ENCODE measurements around the gene IL17RC. TPM values are rescaled to one million over a fixed set of nuclear protein-coding genes. Genes with fewer than 3 reads are reported as not detected.

Gene IL17RC
- total RNA-seq, result 9.2 and 16.6 TPM in 2 replicates

GRCh38 chr3:9916734-9917680 lies at the start of gene IL17RC:
IL17RC (plus strand) TSS chr3:9917098; CDS start chr3:9917316, 218 bp downstream.

GRCh38 chr3:9879830-9880549 lies 36.9 kb upstream of the IL17RC start, which contains the start of gene CIDEC:
CIDEC (minus strand) TSS chr3:9880253; CDS start chr3:9878486, 1,767 bp downstream.

GRCh38 chr3:9890249-9891071 lies 26.4 kb upstream of the IL17RC start, which contains the start of gene JAGN1:
JAGN1 (plus strand) TSS chr3:9890610; CDS start chr3:9890723, 113 bp downstream.

GRCh38 chr3:9902372-9903237 lies 14.3 kb upstream of the IL17RC start, which contains the start of gene IL17RE:
IL17RE (plus strand) TSS chr3:9902848; CDS start chr3:9902933, 85 bp downstream.

GRCh38 chr3:9933561-9934234 lies 16.8 kb downstream of the IL17RC start, which contains the start of gene CRELD1:
CRELD1 (plus strand) TSS chr3:9933834; CDS start chr3:9934439, 605 bp downstream.

GRCh38 chr3:9951962-9952805 lies 35.3 kb downstream of the IL17RC start, which contains the start of gene PRRT3:
PRRT3 (minus strand) TSS chr3:9952408; CDS start chr3:9950115, 2,293 bp downstream.

Other genes starting within 250 kb of the IL17RC start
- gene CPNE9, start 213.3 kb upstream of the IL17RC start, total RNA-seq, result not detected in 2 replicates
- 17.4 and 30.3 TPM in 2 replicates for gene BRPF1, start 185.4 kb upstream of the IL17RC start, total RNA-seq
- gene OGG1, start 167.1 kb upstream of the IL17RC start, total RNA-seq, result 16.0 and 27.0 TPM in 2 replicates
- 3.1 and 11.3 TPM in 2 replicates for gene CAMK1, start 147.2 kb upstream of the IL17RC start, total RNA-seq
- 46.8 and 62.1 TPM in 2 replicates for gene TADA3, start 124.6 kb upstream of the IL17RC start, total RNA-seq
- gene ARPC4, start 124.0 kb upstream of the IL17RC start, total RNA-seq, result 135 and 146 TPM in 2 replicates
- gene TTLL3, start 106.8 kb upstream of the IL17RC start, total RNA-seq, result 4.4 and 12.1 TPM in 2 replicates
- gene RPUSD3, start 73.1 kb upstream of the IL17RC start, total RNA-seq, result 23.4 and 37.9 TPM in 2 replicates
- not detected in 2 replicates for gene CIDEC, start 36.8 kb upstream of the IL17RC start, total RNA-seq
- gene JAGN1, start 26.5 kb upstream of the IL17RC start, total RNA-seq, result 22.2 and 23.7 TPM in 2 replicates
- gene IL17RE, start 14.2 kb upstream of the IL17RC start, total RNA-seq, result 1.4 and 4.0 TPM in 2 replicates
- gene CRELD1, start 16.7 kb downstream of the IL17RC start, total RNA-seq, result 27.3 and 36.0 TPM in 2 replicates
- gene PRRT3, start 35.3 kb downstream of the IL17RC start, total RNA-seq, result 0.34 and 0.71 TPM in 2 replicates
- 47.2 and 62.4 TPM in 2 replicates for gene EMC3, start 69.7 kb downstream of the IL17RC start, total RNA-seq
- gene FANCD2, start 109.3 kb downstream of the IL17RC start, total RNA-seq, result 2.4 TPM in 2 replicates
- not detected in 2 replicates for gene FANCD2OS, start 191.2 kb downstream of the IL17RC start, total RNA-seq
- gene BRK1, start 198.6 kb downstream of the IL17RC start, total RNA-seq, result 65.8 and 109 TPM in 2 replicates
- 64.6 and 66.6 TPM in 2 replicates for gene VHL, start 224.7 kb downstream of the IL17RC start, total RNA-seq
- gene IRAK2, start 247.8 kb downstream of the IL17RC start, total RNA-seq, result 10.3 and 20.1 TPM in 2 replicates

Data from nasal cavity respiratory epithelium epithelial cell of viscerocranial mucosa (primary cell).